GM18951 (cell line): ENCODE measurements around the gene ANKEF1.
"Not testable (repeated sequence)": the region's sequence is repeated elsewhere in the genome, so short reads cannot be mapped to it uniquely, and the experiment has no call there.

Experiments
- POLR2A ChIP-seq: IDR thresholded peaks from 4 replicates; pipeline ENCODE4 v1.6.1; 2011; ENCODE audit warnings: mild to moderate bottlenecking; ENCODE audit not compliant: insufficient read length, insufficient read depth; ENCODE audit errors: extremely low read depth
- in situ Hi-C: fragments of 300-500 bp; cut with MboI; formaldehyde crosslinking; loops from one replicate; pipeline ENCODE4 v1.12.0; 2022; ENCODE audit warnings: low sequenced_read_pairs, mixed read lengths, inconsistent platforms; ENCODE audit not compliant: unreplicated experiment

Gene ANKEF1

DNA sequence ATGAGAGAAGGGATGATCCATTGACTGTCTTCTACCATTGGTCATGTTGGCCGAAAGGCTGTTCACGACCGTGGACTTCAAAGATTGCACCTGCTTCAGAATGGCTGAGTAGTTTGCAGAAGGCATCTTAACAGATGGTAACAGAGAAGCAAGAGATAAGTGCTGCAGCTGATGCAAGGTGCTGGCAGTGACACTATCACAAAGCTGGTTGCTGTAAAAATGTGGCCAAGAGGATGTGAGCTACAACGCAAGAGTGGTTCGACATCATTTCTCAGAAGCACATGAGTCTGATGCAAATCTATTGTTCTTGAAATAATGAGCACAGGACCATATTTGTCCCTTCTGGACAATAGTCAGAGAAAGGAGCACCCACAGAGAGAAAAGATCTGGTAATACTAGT lies 27.0 kb upstream of the ANKEF1 start:
- TF ChIP-seq POLR2A: no peak
- in situ Hi-C loops: no loop called here

DNA sequence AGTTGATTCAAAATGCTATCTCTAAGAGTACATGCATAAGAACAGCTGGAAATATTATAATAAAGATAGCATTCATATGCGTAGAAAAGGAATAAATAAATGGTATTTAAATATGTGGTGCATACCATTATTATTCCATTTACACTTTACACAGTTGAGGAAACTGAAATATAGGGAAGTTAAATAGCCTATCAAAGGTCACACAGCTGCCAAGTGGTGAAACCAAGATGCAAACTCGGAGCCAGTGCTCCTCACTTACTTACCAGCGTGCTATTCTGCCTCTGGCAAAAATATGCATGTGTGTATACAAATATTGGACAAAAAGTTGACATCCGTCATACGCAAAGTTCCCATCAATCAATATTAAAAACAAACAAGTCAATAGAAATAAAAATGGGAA lies 22.3 kb upstream of the ANKEF1 start:
- in situ Hi-C loops: no loop called here
- TF ChIP-seq POLR2A: no peak

DNA sequence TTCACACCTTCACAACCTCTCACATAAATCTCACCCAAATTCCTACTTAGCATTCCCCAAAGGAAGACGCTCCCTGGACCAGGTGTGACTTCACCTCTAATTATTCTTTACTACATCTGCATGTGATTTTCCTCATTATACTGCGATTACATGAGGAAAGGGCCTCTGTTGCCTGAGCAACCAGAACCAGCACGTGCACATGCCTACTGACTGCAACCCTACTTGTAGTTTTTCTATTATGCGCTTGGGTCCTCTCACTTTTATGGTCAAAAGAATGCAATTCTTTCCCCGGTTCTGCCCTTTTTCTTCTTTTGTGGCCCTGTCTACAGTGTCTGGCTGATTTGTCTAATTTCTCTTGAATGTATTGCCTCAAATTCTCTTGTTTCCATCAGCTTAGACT lies 20.4 kb upstream of the ANKEF1 start:
- TF ChIP-seq POLR2A: no peak
- in situ Hi-C loops: no loop called here

DNA sequence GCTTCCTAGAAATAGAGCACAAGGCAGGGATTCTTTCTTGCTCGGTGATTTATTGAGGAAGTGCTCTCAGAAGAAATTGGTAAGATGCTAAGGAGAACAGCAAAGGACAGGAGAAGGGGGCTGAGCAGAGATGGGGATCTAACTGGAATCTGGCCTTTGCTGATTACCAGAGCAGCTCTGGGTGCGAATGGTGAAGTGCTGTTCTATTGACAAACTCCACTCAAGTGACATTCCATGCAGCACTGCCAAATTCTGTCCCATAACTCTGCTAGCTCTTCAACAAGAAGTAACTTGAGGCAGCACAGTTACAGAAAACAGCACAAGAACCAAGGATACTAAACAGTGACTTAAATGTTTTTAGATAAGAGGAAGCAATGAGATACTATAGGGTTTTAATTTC lies 13.8 kb upstream of the ANKEF1 start:
- in situ Hi-C loops: no loop called here
- TF ChIP-seq POLR2A: no peak

DNA sequence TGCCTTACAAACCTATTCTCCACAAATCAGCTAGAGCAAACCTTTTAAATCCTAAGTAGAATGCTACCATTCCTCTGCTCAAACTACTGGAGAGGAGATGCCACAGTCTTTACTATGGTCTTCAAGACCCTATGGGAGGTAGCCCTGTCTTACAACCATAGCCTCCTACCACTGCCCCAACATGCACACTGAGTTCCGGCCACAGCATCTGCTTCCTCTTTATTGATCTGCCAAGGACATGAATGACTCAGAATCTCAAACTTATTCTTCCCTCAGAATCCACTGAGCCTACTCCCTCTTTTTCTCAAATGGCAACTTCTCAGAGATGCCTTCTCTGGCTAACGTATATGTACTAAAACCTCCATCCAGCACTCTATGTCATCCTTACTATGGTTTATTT lies 12.2 kb upstream of the ANKEF1 start:
- in situ Hi-C loops: no loop called here
- no peak for TF ChIP-seq POLR2A

DNA sequence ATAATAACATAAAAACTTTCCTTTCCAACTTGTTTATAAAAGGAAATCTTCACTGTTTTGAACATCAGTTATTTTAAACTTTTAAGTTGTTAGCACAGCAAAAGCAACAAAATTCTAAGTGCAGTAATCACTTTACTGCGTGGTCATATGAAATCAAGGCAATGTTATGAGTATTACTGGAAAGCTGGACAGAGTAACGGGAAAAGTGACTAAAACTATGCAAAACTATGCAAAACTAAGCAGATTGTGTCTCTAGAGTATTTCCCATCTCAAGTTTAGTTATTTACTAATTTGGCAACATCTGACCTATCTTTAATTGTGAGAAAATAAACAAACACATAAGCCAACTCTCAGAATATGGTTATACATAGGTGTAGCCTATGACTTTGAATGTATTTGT lies 10.9 kb upstream of the ANKEF1 start:
- no peak for TF ChIP-seq POLR2A
- in situ Hi-C loops: no loop called here

DNA sequence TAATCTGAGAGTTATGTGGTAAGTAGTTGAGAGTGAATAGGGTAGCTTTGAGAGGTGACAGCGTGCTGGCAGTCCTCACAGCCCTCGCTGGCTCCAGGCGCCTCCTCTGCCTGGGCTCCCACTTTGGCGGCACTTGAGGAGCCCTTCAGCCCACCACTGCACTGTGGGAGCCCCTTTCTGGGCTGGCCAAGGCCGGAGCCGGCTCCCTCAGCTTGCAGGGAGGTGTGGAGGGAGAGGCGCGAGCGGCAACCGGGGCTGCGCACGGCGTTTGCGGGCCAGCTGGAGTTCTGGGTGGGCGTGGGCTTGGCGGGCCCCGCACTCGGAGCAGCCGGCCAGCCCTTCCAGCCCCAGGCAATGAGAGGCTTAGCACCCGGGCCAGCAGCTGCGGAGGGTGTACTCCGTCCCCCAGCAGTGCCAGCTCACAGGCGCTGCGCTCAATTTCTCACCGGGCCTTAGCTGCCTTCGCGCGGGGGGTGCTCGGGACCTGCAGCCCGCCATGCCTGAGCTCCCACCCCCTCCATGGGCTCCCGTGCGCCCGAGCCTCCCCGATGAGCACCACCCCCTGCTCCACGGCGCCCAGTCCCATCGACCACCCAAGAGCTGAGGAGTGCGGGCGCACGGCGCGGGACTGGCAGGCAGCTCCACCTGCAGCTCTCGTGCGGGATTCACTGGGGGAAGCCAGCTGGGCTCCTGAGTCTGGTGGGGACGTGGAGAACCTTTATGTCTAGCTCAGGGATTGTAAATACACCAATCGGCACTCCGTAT lies 3.2 kb upstream of the ANKEF1 start:
- in situ Hi-C loops: not testable (repeated sequence)

DNA sequence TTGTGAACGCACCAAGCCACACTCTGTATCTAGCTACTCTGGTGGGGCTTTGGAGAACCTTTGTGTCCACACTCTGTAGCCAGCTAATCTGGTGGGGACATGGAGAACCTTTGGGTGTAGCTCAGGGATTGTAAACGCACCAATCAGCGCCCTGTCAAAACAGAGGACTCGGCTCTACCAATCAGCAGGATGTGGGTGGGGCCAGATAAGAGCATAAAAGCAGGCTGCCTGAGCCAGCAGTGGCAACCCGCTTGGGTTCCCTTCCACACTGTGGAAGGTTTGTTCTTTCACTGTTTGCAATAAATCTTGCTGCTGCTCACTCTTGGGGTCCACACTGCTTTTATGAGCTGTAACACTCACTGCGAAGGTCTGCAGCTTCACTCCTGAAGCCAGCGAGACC lies 2.5 kb upstream of the ANKEF1 start:
- in situ Hi-C loops: not testable (repeated sequence)

DNA sequence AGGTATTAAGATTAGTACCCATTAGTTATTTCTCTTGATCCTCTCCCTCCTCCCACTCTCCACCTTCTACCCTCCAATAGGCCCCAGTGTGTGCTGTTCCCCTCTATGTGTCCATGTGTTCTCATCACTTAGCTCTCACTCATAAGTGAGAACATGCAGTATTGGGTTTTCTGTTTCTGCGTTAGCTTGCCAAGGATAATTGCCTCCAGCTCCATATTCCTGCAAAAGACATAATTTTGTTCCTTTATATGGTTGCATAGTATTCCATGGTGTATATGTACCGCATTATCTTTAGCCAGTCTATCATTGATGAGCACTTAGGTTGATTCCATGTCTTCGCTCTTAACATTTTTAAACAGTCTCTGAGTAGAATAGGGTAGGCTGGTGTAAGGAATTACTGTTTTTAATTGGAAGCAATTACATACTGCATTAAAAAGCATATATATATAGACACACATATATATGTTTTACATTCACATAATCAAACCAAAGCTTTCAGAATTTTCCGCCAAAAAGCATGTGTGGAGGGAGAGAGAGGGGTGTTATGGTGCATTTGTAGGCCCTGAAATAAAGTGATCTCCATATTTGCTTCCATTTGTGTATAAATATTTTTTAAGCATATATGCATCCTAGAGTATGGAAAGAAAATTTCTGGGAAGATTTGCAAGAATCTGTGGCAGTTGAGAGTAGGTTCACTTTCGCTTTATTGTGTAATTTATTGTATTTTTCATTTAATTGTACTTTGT lies 709 bp upstream of the ANKEF1 start:
- TF ChIP-seq POLR2A: no peak
- in situ Hi-C loops: no loop called here

DNA sequence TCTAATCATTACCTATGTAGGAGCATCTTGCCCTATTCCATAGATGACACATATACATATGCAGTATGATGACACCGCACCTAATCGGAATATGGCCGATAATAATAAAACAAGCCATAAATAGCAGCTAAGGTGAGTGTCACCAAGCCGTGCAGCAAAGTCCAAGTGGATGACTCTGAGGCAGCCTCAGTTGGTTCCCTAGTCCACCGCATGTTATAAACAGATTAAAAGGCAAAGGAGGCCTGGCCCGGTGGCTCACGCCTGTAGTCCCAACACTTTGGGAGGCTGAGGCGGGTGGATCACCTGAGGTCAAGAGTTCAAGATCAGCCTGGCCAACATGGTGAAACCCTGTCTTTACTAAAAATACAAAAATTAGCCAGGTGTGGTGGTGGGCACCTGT lies 1.5 kb downstream of the ANKEF1 start:
- in situ Hi-C loops: not testable (repeated sequence)

DNA sequence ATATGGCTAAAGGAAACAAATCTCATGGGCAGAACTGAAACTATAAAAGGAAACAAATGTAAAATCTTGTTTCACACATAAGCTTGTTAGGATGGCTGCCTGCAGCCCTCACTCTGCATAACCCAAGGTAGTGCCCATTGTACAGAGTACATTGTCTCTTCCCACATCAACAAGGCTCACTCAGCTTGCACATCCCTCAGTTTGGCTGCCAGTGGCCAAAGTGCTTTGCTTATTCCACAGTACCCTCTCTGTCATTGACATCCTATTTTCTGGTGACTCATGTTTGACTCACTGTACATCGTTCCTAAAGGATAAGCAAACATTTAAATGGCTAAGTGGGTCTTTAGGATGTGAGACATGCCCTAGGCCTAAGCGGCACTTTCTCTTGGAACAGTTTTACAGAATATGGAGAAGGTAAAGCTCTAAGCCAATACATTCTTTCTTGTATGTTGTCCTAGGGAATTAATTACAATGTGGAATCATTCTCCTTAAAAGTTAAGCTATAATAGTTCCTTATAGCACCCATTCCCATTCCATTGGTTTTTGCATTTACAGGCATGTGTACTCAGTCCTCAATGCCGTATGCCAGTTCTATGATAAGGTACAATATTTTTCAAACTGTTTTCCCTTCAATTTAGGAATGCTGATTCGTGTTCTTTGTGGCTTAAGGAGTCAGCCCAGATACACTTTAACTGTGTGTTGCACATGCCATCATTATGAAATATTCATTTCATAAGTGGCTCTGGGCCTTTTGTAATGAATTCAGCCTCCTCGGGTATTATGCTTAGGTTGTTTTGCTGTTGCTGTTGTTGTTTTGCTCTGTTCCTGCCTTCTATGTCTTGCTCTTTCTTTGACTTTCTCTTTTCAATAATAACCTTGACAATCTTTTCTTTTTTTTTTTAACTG lies 5.5 kb downstream of the ANKEF1 start:
- in situ Hi-C loops: no loop called here
- no peak for TF ChIP-seq POLR2A

DNA sequence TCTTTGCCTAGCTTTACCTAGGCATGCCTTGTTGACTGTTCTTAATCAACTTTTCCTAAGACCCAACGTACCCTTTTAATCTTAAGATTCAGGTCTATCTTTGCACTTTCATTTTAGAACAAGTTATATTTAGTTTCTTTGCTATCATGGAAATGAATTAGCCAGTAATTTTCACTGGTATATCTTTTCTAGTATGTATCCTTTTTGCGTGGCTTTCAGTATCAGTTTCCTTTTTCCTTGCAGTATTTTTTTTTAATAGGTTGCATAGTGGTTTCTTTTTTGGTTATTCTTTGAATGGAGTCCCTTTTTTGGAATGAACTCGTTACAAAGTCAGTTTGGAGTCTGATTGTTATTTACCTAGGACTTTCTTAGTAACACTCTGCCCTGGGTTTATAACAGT lies 7.3 kb downstream of the ANKEF1 start:
- in situ Hi-C loops: no loop called here
- no peak for TF ChIP-seq POLR2A

DNA sequence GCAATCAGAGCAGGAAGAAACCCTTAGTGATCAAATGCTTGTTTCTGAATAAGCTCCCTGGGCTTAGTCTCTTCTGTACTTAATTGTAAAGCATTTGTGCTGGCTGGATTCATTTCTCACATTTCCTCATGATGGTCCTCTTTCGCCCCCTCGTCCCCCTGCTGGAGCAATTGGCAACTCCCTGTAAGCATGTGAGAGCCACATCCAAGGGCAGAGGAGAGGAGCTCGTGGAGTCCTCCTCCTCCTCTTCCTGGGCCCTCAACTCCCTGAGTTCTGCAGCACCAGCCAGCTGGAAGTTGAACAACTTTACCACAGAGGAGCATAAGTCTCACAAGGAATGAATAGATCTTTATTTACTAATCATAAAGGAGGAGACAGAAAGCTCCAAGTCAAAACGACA lies 12.6 kb downstream of the ANKEF1 start:
- in situ Hi-C loops: no loop called here
- no peak for TF ChIP-seq POLR2A

DNA sequence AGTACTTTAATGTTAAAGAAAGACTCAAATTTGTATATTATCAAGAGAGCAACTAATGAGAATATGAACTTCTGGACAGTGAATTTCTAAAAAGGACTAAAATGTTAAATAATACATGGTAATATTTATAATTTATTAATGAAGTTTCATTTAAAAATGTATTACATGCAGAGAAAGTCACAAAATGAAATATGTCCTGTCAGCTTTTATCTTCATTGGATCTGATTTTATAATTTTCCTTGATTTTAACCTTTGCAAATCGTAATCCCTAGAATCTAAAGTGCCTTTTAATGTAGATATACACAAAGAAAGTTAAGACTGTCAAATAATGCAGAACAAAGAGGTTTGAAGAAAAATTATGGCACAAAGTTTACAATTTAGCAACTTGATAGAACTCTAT lies 16.4 kb downstream of the ANKEF1 start:
- in situ Hi-C loops: no loop called here
- no peak for TF ChIP-seq POLR2A
